Esophagus squamous epithelium (tissue), 5 donors: ENCODE results near the gene DUSP9. TPM values are rescaled to one million over a fixed set of nuclear protein-coding genes. Genes with fewer than 3 reads are reported as not detected.

ENCODE experiments used
- DNase-seq: peaks from one replicate; lab custom pipeline; 2025; lab: John Stamatoyannopoulos, UW
- H3K27ac ChIP-seq, 4 donors: fragments of 200-600 bp; sonication (generic); one replicate each; pipeline ENCODE4 v1.5.1; 2016 to 2019; ENCODE audit warnings: mild to moderate bottlenecking in 1 of 4
- H3K27me3 ChIP-seq, 4 donors: fragments of 200-600 bp; sonication (generic); 1 replicate in 3 of 4; 2 replicates in 1 of 4; pipeline versions ENCODE4 v1.5.1 to v1.6.0; 2017 to 2021; ENCODE audit warnings: antibody characterized with exemption in 1 of 4
- H3K36me3 ChIP-seq, 3 donors: fragments of 200-600 bp; sonication (generic); one replicate each; pipeline ENCODE4 v1.5.1; 2016 to 2019
- H3K4me1 ChIP-seq, 3 donors: fragments of 200-600 bp; sonication (generic); one replicate each; pipeline ENCODE4 v1.5.1; 2017 to 2019
- H3K4me3 ChIP-seq, 4 donors: fragments of 200-600 bp; sonication (generic); 1 replicate in 3 of 4; 2 replicates in 1 of 4; pipeline ENCODE4 v1.5.1; 2016 to 2019; ENCODE audit warnings: mild to moderate bottlenecking in 2 of 4, moderate library complexity in 1 of 4
- H3K9me3 ChIP-seq, 3 donors: fragments of 200-600 bp; sonication (generic); one replicate each; pipeline ENCODE4 v1.5.1; 2016 to 2019
- CTCF ChIP-seq, 6 experiments: fragments of 450-650 bp in 4 of 6; fragments of 200-600 bp in 2 of 6; sonication (generic) in 2 of 6; IDR thresholded peaks; one replicate each; pipeline ENCODE4 v1.5.1; 2016 to 2019; ENCODE audit warnings: antibody characterized with exemption in 6 of 6, mild to moderate bottlenecking in 4 of 6, moderate library complexity in 4 of 6
- POLR2A ChIP-seq, 4 donors: fragments of 450-650 bp; IDR thresholded peaks; one replicate each; pipeline ENCODE4 v1.6.1; 2017; ENCODE audit warnings: antibody characterized with exemption in 4 of 4, mild to moderate bottlenecking in 4 of 4, moderate library complexity in 3 of 4
- WGBS, 2 donors: methylation state at CpG; one replicate each; pipeline ENCODE4 v1.1.5; 2018; 5-methylcytosine and 5-hydroxymethylcytosine counted together
- intact Hi-C: fragments of 100-400 bp; cut with DNase I; formaldehyde crosslinking; loops from one replicate; pipeline ENCODE4 v1.15.0; 2022
- total RNA-seq, 4 donors: library from RNA; depleted of rRNA; stranded (reverse); fragments of >200 nt; gene quantifications; one replicate each; pipeline ENCODE4 v1.1.0, GENCODE V29; 2016
- donor health status: DM: yes; HTN: yes; CAD: no.

The DUSP9 gene
- total RNA-seq, 4 donors from 2014 or later: 0.38 to 4.0 (median 1.3) TPM

- DNase-seq: no peak
- TF ChIP-seq CTCF (IDR thresholded peaks at IDR 0.05) (no peak), POLR2A (IDR thresholded peaks at IDR 0.05) (no peak)
- Histone ChIP-seq H3K27me3 (peaks cover 0 to 46% (median 8%) of the 10 kb centered on the region in 4 donors), H3K9me3 (no peaks in the 10 kb centered on the region), H3K4me1 (peaks cover 0 to 9% (median 8%) of the 10 kb centered on the region in 3 donors), H3K4me3 (no peak overlapping the region), H3K36me3 (no peaks in the 10 kb centered on the region), H3K27ac (no peak overlapping the region)
- intact Hi-C loops: no loop called here
- WGBS, 2 donors: 88 to 97% methylated on average over 5 to 8 of the region's 27 CpGs
These were observed 9.6 kb upstream of the DUSP9 start for GRCh38 chrX:153637121-153638040.

GRCh38 chrX:153638041-153638371 lies 9.0 kb upstream of the DUSP9 start:
- no peaks in the 10 kb centered on the region for H3K9me3 ChIP-seq
- no peak for TF ChIP-seq CTCF (IDR thresholded peaks at IDR 0.05)
- no peak for TF ChIP-seq POLR2A (IDR thresholded peaks at IDR 0.05)
- H3K36me3 ChIP-seq: no peaks in the 10 kb centered on the region
- intact Hi-C loops: no loop called here
- WGBS, 2 donors: 100% methylated on average over 1 of the region's 6 CpGs; no CpG with 5 or more reads in 1 of the 2 donors
- H3K27me3 ChIP-seq: peaks cover 0 to 52% (median 14%) of the 10 kb centered on the region in 4 donors
- no peak for DNase-seq
- H3K27ac ChIP-seq: no peak overlapping the region
- H3K4me3 ChIP-seq: no peak overlapping the region
- peaks cover 0 to 15% (median 8%) of the 10 kb centered on the region in 3 donors for H3K4me1 ChIP-seq

- H3K4me3 ChIP-seq: no peak overlapping the region
- TF ChIP-seq POLR2A (IDR thresholded peaks at IDR 0.05) (no peak), CTCF (IDR thresholded peaks at IDR 0.05) (no peak)
- no peaks in the 10 kb centered on the region for H3K9me3 ChIP-seq
- intact Hi-C loops: no loop called here
- H3K36me3 ChIP-seq: no peaks in the 10 kb centered on the region
- H3K27me3 ChIP-seq: peaks cover 0 to 58% (median 17%) of the 10 kb centered on the region in 4 donors
- WGBS, 2 donors: 60% methylated on average over 8 of the region's 20 CpGs; no CpG with 5 or more reads in 1 of the 2 donors
- no peak overlapping the region for H3K27ac ChIP-seq
- peaks cover 0 to 21% (median 10%) of the 10 kb centered on the region in 3 donors for H3K4me1 ChIP-seq
- DNase-seq: no peak
These were observed 8.4 kb upstream of the DUSP9 start for GRCh38 chrX:153638436-153639176.

- Histone ChIP-seq H3K4me3 (no peak overlapping the region), H3K36me3 (no peaks in the 10 kb centered on the region), H3K27ac (no peak overlapping the region), H3K9me3 (no peaks in the 10 kb centered on the region), H3K27me3 (peaks cover 0 to 64% (median 17%) of the 10 kb centered on the region in 4 donors), H3K4me1 (peaks cover 0 to 27% (median 13%) of the 10 kb centered on the region in 3 donors)
- no peak for DNase-seq
- 70 to 71% methylated on average over 4 to 9 of the region's 28 CpGs for WGBS, 2 donors
- TF ChIP-seq CTCF (IDR thresholded peaks at IDR 0.05): no peak
- no peak for TF ChIP-seq POLR2A (IDR thresholded peaks at IDR 0.05)
- intact Hi-C loops: no loop called here
These were observed 7.6 kb upstream of the DUSP9 start for GRCh38 chrX:153639177-153640044.
